Loucy (cell line): Measurements from ENCODE around the gene HRH2.

ENCODE experiments used
- H2AFZ ChIP-seq: fragments of 200-600 bp; sonication (generic); 2 replicates; pipeline ENCODE4 v1.6.0; 2016; ENCODE audit warnings: antibody characterized with exemption, mild to moderate bottlenecking, low read length, moderate library complexity
- H3F3A ChIP-seq: fragments of 200-600 bp; 2 replicates; pipeline ENCODE4 v1.6.0; 2016; ENCODE audit warnings: antibody characterized with exemption, low read depth, mild to moderate bottlenecking
- H3K27me3 ChIP-seq: fragments of 200-600 bp; sonication (generic); 2 replicates; pipeline ENCODE4 v1.6.1; 2014; ENCODE audit warnings: low read length, mild to moderate bottlenecking; ENCODE audit not compliant: insufficient read depth, poor library complexity, severe bottlenecking
- H3K36me3 ChIP-seq: fragments of 200-600 bp; sonication (generic); 2 replicates; pipeline ENCODE4 v1.6.1; 2016; ENCODE audit warnings: low read length; ENCODE audit not compliant: insufficient read depth
- H3K4me1 ChIP-seq: fragments of 200-600 bp; sonication (generic); 2 replicates; pipeline ENCODE4 v1.5.1; 2014; ENCODE audit warnings: low read length, mild to moderate bottlenecking; ENCODE audit not compliant: insufficient read depth, poor library complexity, severe bottlenecking
- H3K4me2 ChIP-seq: fragments of 200-600 bp; sonication (generic); 2 replicates; pipeline ENCODE4 v1.6.0; 2014; ENCODE audit warnings: antibody characterized with exemption, low read length, low read depth, mild to moderate bottlenecking; ENCODE audit not compliant: poor library complexity, severe bottlenecking
- H3K4me3 ChIP-seq: fragments of 200-600 bp; sonication (generic); 2 replicates; pipeline ENCODE4 v1.5.1; 2014; ENCODE audit warnings: low read length, mild to moderate bottlenecking, mixed read lengths; ENCODE audit not compliant: poor library complexity, severe bottlenecking
- H3K79me2 ChIP-seq: fragments of 200-600 bp; sonication (generic); 2 replicates; pipeline ENCODE4 v1.6.1; 2014; ENCODE audit warnings: low read length; ENCODE audit not compliant: insufficient read depth
- H3K9ac ChIP-seq: fragments of 200-600 bp; sonication (generic); 2 replicates; pipeline ENCODE4 v1.6.0; 2014; ENCODE audit warnings: mild to moderate bottlenecking, low read depth, low read length, moderate library complexity; ENCODE audit not compliant: poor library complexity, severe bottlenecking
- H3K9me2 ChIP-seq: fragments of 200-600 bp; sonication (generic); replicated peaks from 2 replicates; pipeline ENCODE4 v1.6.1; 2016; ENCODE audit warnings: low read depth, low read length, mixed read lengths
- H3K9me3 ChIP-seq: fragments of 200-600 bp; sonication (generic); 2 replicates; pipeline ENCODE4 v1.6.1; 2014; ENCODE audit warnings: mild to moderate bottlenecking, antibody characterized with exemption, low read length, low read depth; ENCODE audit not compliant: insufficient read depth
- H4K20me1 ChIP-seq: fragments of 200-600 bp; sonication (generic); 2 replicates; pipeline ENCODE4 v1.6.0; 2014; ENCODE audit warnings: antibody characterized with exemption, low read length, mild to moderate bottlenecking; ENCODE audit not compliant: insufficient read depth, poor library complexity, severe bottlenecking
- EZH2phosphoT487 ChIP-seq: fragments of 200-600 bp; IDR thresholded peaks from 2 replicates; pipeline ENCODE4 v1.6.1; 2018; ENCODE audit warnings: antibody characterized with exemption, mild to moderate bottlenecking, moderate library complexity, borderline replicate concordance
- TF ChIP-seq, protein P1 (sequence below): fragments of 200-600 bp; sonication (generic); conservative IDR thresholded peaks from 2 replicates; pipeline ENCODE4 v1.5.1; 2014; ENCODE audit warnings: mild to moderate bottlenecking, antibody characterized with exemption, low read length

Gene HRH2

DNA sequence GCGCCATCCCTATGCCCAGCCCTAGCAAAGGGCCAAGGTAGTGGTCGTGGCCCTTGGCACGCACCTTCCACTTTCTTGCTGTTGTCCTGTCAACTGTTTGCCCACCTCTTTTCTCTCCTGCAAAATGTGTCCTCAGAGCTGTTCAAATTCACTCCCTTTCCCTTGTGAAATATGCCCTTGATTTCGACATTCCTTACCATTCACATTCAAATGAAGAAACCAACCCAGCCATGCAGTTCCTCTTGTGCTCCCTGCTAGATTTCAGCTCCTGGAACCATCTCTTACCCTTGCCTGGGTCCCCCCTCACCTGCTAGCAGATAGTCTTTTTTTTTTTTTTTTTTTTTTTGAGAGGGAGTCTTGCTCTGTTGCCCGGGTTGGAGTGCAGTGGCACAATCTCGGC is 19.6 kb upstream of the HRH2 start:
- no peak overlapping the region for H3K4me3 ChIP-seq
- no peaks in the 10 kb centered on the region for H3K27me3 ChIP-seq
- no peak for TF ChIP-seq EZH2phosphoT487
- TF ChIP-seq, protein P1, sequence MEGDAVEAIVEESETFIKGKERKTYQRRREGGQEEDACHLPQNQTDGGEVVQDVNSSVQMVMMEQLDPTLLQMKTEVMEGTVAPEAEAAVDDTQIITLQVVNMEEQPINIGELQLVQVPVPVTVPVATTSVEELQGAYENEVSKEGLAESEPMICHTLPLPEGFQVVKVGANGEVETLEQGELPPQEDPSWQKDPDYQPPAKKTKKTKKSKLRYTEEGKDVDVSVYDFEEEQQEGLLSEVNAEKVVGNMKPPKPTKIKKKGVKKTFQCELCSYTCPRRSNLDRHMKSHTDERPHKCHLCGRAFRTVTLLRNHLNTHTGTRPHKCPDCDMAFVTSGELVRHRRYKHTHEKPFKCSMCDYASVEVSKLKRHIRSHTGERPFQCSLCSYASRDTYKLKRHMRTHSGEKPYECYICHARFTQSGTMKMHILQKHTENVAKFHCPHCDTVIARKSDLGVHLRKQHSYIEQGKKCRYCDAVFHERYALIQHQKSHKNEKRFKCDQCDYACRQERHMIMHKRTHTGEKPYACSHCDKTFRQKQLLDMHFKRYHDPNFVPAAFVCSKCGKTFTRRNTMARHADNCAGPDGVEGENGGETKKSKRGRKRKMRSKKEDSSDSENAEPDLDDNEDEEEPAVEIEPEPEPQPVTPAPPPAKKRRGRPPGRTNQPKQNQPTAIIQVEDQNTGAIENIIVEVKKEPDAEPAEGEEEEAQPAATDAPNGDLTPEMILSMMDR, result no peak
- no peaks in the 10 kb centered on the region for H3K36me3 ChIP-seq
- no peak overlapping the region for H2AFZ ChIP-seq
- no peak overlapping the region for H3K9ac ChIP-seq
- H3K79me2 ChIP-seq, result no peaks in the 10 kb centered on the region
- no peaks in the 10 kb centered on the region for H3F3A ChIP-seq
- H3K9me3 ChIP-seq, result no peaks in the 10 kb centered on the region
- no peaks in the 10 kb centered on the region for H4K20me1 ChIP-seq
- no peak overlapping the region for H3K4me2 ChIP-seq
- no peaks in the 10 kb centered on the region for H3K9me2 ChIP-seq
- H3K4me1 ChIP-seq, result peaks cover 10% of the 10 kb centered on the region

DNA sequence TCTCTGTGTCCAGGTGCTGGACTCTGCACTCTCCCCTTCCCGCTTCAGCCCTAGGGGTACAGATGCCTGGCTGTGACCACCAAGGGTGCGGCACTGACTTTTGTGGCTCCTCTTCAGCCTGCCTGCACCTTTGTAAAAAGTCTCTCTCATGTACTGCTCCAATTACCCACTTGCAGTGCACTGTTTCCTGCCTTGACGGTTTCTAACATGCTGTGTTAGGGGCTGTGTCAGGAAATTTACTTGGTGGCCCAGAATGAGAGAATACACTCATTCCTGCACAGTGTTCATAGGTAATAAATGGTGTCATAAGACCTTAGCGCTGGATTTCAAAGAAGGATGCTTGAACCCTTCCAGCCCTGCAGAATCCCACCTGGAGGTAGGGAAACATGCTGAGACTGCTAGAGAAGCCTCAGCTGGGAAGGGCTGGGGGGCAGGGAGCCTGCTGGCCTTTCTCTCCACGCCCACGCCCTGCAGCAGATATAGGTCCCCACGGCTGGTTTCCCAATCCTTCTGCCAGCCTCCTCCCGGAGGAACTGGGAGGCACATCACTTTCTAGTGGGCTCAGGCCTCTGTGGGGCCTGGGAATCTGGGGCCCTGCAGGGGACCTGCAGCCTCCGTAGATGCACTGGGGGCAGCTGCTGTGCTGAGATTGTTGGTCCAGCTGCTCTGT is 17.6 kb upstream of the HRH2 start:
- Histone ChIP-seq H3K9ac (no peak overlapping the region), H3K9me3 (no peaks in the 10 kb centered on the region), H3K4me1 (peaks cover 10% of the 10 kb centered on the region), H3K36me3 (no peaks in the 10 kb centered on the region), H3K4me2 (no peak overlapping the region), H3K9me2 (no peaks in the 10 kb centered on the region), H3F3A (no peaks in the 10 kb centered on the region), H3K27me3 (no peaks in the 10 kb centered on the region), H3K4me3 (no peak overlapping the region), H4K20me1 (no peaks in the 10 kb centered on the region), H3K79me2 (no peaks in the 10 kb centered on the region), H2AFZ (no peak overlapping the region)
- TF ChIP-seq EZH2phosphoT487, result no peak
- TF ChIP-seq, protein P1, result no peak

DNA sequence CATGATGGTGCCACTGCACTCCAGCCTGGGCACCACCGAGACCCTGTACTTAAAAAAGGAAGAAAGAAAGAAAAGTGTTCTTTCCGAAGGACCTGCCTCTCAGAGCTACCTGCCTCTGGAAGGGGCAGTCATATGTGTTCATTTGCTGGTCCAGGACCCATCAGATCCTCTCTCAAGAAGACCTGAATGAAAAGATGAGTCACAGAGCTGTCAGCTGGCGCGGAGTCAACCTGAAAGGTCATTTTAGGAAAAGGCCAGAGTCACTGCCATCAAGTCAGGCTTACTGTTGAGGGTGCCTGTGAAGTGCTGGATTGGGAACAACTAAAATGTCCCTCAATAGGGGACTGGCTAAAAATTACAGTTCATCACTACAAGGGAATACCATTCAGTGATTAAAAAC is 14.9 kb upstream of the HRH2 start:
- Histone ChIP-seq H2AFZ (no peak overlapping the region), H3K79me2 (no peaks in the 10 kb centered on the region), H3F3A (no peaks in the 10 kb centered on the region), H3K4me2 (no peak overlapping the region), H4K20me1 (no peaks in the 10 kb centered on the region), H3K9me3 (no peaks in the 10 kb centered on the region), H3K4me3 (no peak overlapping the region), H3K4me1 (peaks cover 10% of the 10 kb centered on the region), H3K9ac (no peak overlapping the region), H3K27me3 (no peaks in the 10 kb centered on the region), H3K36me3 (no peaks in the 10 kb centered on the region), H3K9me2 (no peaks in the 10 kb centered on the region)
- no peak for TF ChIP-seq EZH2phosphoT487
- TF ChIP-seq, protein P1, result no peak
